Measurements from ENCODE around the gene CKMT1A. TPM values are rescaled to one million over a fixed set of nuclear protein-coding genes. Genes with fewer than 3 reads are reported as not detected.
"Not testable (repeated sequence)": the region's sequence is repeated elsewhere in the genome, so short reads cannot be mapped to it uniquely, and the experiment has no call there.

The CKMT1A gene
- total RNA-seq, 4 donors from 2014 or later, result 96.0 to 147 (median 109) TPM

- no peak overlapping the region for H3K4me3 ChIP-seq
- H3K4me1 ChIP-seq, result no peaks in the 10 kb centered on the region
- DNase-seq, result no peak
- H3K9me3 ChIP-seq, result no peaks in the 10 kb centered on the region
- H3K27ac ChIP-seq, result no peak overlapping the region
- TF ChIP-seq CTCF (IDR thresholded peaks at IDR 0.05) (no peak), POLR2A (IDR thresholded peaks at IDR 0.05) (no peak)
- peaks cover 0 to 4% (median 0%) of the 10 kb centered on the region in 3 donors for H3K36me3 ChIP-seq
- H3K27me3 ChIP-seq, result no peaks in the 10 kb centered on the region
These were observed 8.5 kb downstream of the CKMT1A start for GRCh38 chr15:43702174-43702573.

DNA sequence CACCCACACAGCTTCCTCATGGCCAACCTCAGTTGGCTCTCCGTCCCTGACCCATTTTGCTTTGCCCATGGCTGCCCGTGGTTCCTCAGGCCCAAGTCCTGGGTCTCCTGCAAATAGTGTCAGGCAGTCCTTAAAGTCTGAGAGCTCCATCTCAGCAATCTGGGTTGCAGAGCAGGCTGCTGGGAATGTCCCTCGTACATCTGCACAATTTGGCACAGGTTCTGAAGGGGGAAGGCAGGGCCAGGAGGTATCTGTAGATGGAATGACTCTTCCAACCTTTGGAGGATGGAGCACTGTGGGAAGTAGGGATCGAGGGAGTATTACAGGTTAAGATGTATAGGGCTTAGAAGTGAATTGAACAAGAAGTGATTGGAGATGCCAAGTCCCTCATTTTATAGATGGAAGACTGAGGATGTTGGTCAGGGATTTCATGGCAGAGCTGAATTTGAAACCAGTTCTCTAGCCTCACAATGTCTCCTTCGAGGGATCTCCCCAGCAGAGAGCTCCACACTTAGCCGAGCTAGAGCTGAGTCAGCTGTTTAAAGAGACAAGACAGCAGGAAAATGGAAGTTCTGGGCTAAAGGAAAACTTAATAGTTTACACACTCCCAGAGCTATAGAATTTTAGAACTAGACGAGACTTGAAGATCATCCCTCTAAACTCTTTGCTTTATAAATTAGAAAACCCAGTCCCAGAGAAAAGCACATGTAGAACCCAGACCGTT, 9.2 kb downstream of the CKMT1A start:
- Histone ChIP-seq H3K9me3 (no peaks in the 10 kb centered on the region), H3K27me3 (no peaks in the 10 kb centered on the region), H3K4me1 (no peaks in the 10 kb centered on the region), H3K4me3 (no peak overlapping the region), H3K27ac (no peak overlapping the region), H3K36me3 (no peaks in the 10 kb centered on the region)
- DNase-seq, result no peak
- no peak for TF ChIP-seq CTCF (IDR thresholded peaks at IDR 0.05)

DNA sequence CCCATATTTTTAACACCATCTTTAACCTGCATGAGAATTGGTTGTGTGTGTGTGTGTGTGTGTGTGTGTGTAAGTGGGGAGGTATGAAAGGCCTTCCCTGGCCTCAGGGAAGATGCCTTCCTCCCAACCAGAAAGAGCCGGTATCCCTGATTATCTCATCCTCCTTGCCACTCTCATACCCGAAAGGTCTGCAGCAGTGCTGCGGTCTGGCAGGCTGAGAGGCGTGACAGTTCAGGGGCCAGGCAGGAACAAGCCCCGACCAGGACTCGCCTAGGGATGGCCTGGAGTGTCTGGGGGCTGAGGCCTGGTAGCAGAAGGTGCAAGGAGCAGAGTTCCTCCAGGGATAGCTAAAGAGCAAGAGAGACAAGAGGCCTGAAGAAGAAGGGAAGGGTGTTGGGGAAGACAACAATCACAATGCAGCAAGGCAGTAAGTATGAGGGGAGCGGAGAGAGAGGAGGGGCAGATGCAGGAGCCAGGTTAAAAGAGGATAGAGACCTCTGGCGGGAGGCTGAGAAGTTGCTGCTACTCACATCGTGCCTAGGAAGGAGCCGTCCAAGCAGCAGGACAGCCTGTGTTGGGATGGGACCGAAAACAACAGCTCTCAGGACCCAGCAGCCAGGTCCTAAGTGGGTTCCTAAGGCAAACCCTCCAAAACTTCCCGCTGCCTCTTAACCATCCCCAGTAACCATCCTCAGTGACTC, 16.9 kb downstream of the CKMT1A start:
- H3K27me3 ChIP-seq, H3K9me3 ChIP-seq, H3K4me3 ChIP-seq: not testable (repeated sequence)

GRCh38 chr15:43723151-43723550, 29.5 kb downstream of the CKMT1A start:
- Histone ChIP-seq H3K27me3 (no peaks in the 10 kb centered on the region), H3K9me3 (no peaks in the 10 kb centered on the region), H3K36me3 (no peaks in the 10 kb centered on the region), H3K4me3 (no peak overlapping the region), H3K4me1 (no peaks in the 10 kb centered on the region), H3K27ac (no peak overlapping the region)
- no peak for DNase-seq
- no peak for TF ChIP-seq CTCF (IDR thresholded peaks at IDR 0.05)
- TF ChIP-seq POLR2A (IDR thresholded peaks at IDR 0.05), result no peak

More for the DNA sequence above, 16.9 kb downstream of the CKMT1A start:
- H3K4me1 ChIP-seq, H3K36me3 ChIP-seq, H3K27ac ChIP-seq, DNase-seq: not testable (repeated sequence)

- not testable (repeated sequence) for DNase-seq, H3K36me3 ChIP-seq, H3K4me3 ChIP-seq, H3K27ac ChIP-seq, H3K4me1 ChIP-seq, H3K9me3 ChIP-seq, H3K27me3 ChIP-seq
These were observed 32.6 kb downstream of the CKMT1A start for GRCh38 chr15:43726306-43726705.

GRCh38 chr15:43728053-43728725, 34.5 kb downstream of the CKMT1A start:
- H3K27ac ChIP-seq, H3K4me3 ChIP-seq, DNase-seq, H3K36me3 ChIP-seq, H3K9me3 ChIP-seq, H3K27me3 ChIP-seq, H3K4me1 ChIP-seq: not testable (repeated sequence)

DNA sequence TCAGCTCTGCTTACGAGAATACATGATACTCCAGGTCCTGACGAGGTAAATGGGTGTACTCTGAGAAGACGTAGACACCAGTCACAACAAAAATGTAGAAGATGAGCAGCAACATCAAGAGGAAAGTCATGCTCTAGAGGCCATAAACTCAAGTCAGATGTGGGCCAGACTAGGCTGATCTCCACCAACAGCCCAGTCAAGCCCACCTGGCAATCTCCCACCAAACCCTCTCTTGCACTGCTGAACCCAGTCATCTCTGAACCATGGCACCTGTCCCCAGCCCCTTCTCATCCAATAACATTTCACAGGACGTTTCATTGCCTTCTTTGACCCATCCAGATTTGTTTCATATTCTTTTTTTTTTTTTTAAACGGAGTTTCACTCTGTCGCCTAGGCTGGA, 41.8 kb downstream of the CKMT1A start:
- H3K4me3 ChIP-seq, result no peak overlapping the region
- H3K9me3 ChIP-seq, result no peaks in the 10 kb centered on the region
- no peaks in the 10 kb centered on the region for H3K4me1 ChIP-seq
- H3K36me3 ChIP-seq, result no peaks in the 10 kb centered on the region
- DNase-seq, result no peak
- H3K27me3 ChIP-seq, result no peaks in the 10 kb centered on the region
- TF ChIP-seq POLR2A (IDR thresholded peaks at IDR 0.05), result no peak
- no peak for TF ChIP-seq CTCF (IDR thresholded peaks at IDR 0.05)
- no peak overlapping the region for H3K27ac ChIP-seq

Measured in Peyer's patch (tissue), 4 donors.